ENCODE results near the gene LSAMP. TPM values are rescaled to one million over a fixed set of nuclear protein-coding genes. Genes with fewer than 3 reads are reported as not detected.

Gene LSAMP
- total and polyA plus RNA-seq, 2 of the 13 experiments (the other 11 are each of a cell fraction or from before 2014, with no cell fraction given) = not detected

GRCh38 chr3:115885621-115886020 lies 559.7 kb downstream of the LSAMP start:
- POLR2A ChIA-PET = no interaction called here
- in situ Hi-C loops (cut with HindIII; ENCODE audit: extremely low pct_ligation_motif_present, low pct_unique_long_range_greater_than_20kb) (no loop called here), intact Hi-C loops (cut with micrococcal nuclease; ENCODE audit: unreplicated experiment) (no loop called here)
- Histone ChIP-seq H3K9me3 (ENCODE audit: low read length) (no peaks in the 10 kb centered on the region), H3K4me1 (ENCODE audit: insufficient read depth, low read length) (no peaks in the 10 kb centered on the region), H4K20me1 (ENCODE audit: insufficient read depth, low read length) (no peaks in the 10 kb centered on the region), H3K36me3 (replicated peaks in 1 of 2; ENCODE audit: control insufficient read depth in 1 of 2, insufficient read depth in 2 of 2, low read length in 2 of 2) (no peaks in the 10 kb centered on the region), H3K27me3 (ENCODE audit: control insufficient read depth in 1 of 2, insufficient read depth in 2 of 2, low read length in 2 of 2) (no peaks in the 10 kb centered on the region), H3K79me2 (ENCODE audit: insufficient read depth, low read length) (no peaks in the 10 kb centered on the region), H2AFZ (ENCODE audit: low read length) (no peak overlapping the region), H3K4me2 (ENCODE audit: low read depth, low read length) (no peak overlapping the region), H3K27ac (ENCODE audit: extremely low read length, insufficient read depth, low read length) (no peak overlapping the region), H3K9ac (ENCODE audit: insufficient read depth, low read depth, low read length) (no peak overlapping the region), H3K4me3 (replicated peaks in 1 of 3; ENCODE audit: insufficient read depth in 1 of 3, low read depth in 2 of 3, low read length in 3 of 3) (no peak overlapping the region)
- FAIRE-seq (no peak), DNase-seq (ENCODE audit: low spot score) (no peak), ATAC-seq (no peak)
- 47% methylated on average over 2 of the region's 2 CpGs for WGBS (ENCODE audit: low lambda C conversion rate)
- CTCF ChIA-PET (ENCODE audit: low intra/inter-chr PET ratio, low total read pairs) = no interaction called here
- no TSS peak for BruUV-seq (replicated peaks)
- no peak for TF ChIP-seq GATAD2A (CRISPR knock-in tag; IDR thresholded peaks at IDR 0.05)
- no peak for TF ChIP-seq TEAD3 (CRISPR knock-in tag; optimal IDR thresholded peaks at IDR 0.05; ENCODE audit: borderline replicate concordance)
- TF ChIP-seq TCF7L2 (IDR thresholded peaks at IDR 0.05; ENCODE audit: low read depth, low read length) = no peak
- TF ChIP-seq REST (IDR thresholded peaks at IDR 0.05; ENCODE audit: borderline replicate concordance in 1 of 2, low read depth in 1 of 2, low read length in 2 of 2) = peak; percentile 46 to 94
- no peak for TF ChIP-seq KDM6A (CRISPR knock-in tag; IDR thresholded peaks at IDR 0.05; ENCODE audit: low read depth)
- no peak for TF ChIP-seq NR3C1 (CRISPR knock-in tag; IDR thresholded peaks at IDR 0.05)
- no peak for TF ChIP-seq ZNF597 (CRISPR knock-in tag; IDR thresholded peaks at IDR 0.05)
- TF ChIP-seq, protein P1, sequence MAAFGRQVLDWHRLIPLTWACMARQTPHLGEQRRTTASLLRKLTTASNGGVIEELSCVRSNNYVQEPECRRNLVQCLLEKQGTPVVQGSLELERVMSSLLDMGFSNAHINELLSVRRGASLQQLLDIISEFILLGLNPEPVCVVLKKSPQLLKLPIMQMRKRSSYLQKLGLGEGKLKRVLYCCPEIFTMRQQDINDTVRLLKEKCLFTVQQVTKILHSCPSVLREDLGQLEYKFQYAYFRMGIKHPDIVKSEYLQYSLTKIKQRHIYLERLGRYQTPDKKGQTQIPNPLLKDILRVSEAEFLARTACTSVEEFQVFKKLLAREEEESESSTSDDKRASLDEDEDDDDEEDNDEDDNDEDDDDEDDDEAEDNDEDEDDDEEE (CRISPR knock-in tag; IDR thresholded peaks at IDR 0.05) = no peak
- no peak for TF ChIP-seq ZNF256 (CRISPR knock-in tag; conservative IDR thresholded peaks at IDR 0.05)
- TF ChIP-seq ZNF318 (CRISPR knock-in tag; IDR thresholded peaks at IDR 0.05) = no peak
- peak; percentile 94 for TF ChIP-seq MIER2 (CRISPR knock-in tag; IDR thresholded peaks at IDR 0.05)
- no peak for TF ChIP-seq ZFP37 (CRISPR knock-in tag; IDR thresholded peaks at IDR 0.05; ENCODE audit: borderline replicate concordance)

All from HepG2 (cell line).